ENCODE measurements around the gene DCUN1D2.

DNA sequence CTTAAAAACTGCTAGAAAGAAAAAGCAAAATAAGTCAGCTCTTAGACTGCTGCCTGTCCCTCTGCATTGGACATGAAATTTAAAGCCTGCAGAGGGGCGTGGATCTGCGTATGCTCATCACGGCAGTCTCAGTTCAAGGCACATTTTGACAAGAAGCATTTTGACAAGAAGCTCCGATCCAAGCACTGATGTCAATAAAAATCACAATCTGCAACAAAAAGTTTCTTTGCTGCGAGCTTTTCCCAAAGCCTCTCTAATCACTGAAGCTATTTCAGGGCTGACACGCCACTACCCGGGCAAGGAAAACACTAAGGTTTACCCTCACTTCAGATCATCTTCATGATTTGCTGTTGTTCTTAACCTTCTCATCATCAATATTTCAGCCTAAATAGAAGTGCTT is 7.4 kb downstream of the DCUN1D2 start:
- TF ChIP-seq, protein P1, sequence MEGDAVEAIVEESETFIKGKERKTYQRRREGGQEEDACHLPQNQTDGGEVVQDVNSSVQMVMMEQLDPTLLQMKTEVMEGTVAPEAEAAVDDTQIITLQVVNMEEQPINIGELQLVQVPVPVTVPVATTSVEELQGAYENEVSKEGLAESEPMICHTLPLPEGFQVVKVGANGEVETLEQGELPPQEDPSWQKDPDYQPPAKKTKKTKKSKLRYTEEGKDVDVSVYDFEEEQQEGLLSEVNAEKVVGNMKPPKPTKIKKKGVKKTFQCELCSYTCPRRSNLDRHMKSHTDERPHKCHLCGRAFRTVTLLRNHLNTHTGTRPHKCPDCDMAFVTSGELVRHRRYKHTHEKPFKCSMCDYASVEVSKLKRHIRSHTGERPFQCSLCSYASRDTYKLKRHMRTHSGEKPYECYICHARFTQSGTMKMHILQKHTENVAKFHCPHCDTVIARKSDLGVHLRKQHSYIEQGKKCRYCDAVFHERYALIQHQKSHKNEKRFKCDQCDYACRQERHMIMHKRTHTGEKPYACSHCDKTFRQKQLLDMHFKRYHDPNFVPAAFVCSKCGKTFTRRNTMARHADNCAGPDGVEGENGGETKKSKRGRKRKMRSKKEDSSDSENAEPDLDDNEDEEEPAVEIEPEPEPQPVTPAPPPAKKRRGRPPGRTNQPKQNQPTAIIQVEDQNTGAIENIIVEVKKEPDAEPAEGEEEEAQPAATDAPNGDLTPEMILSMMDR (conservative IDR thresholded peaks at IDR 0.05): no peak
- TF ChIP-seq EZH2 (IDR thresholded peaks at IDR 0.05; ENCODE audit: low read depth): no peak
